Osteocyte (in vitro differentiated cells): ENCODE data around the gene ZNF24. TPM values are rescaled to one million over a fixed set of nuclear protein-coding genes. Genes with fewer than 3 reads are reported as not detected.

Source experiments
- DNase-seq: peaks from one replicate; pipeline ENCODE4 v3.0.0; 2021; ENCODE audit warnings: mixed read lengths; ENCODE audit not compliant: unreplicated experiment; ENCODE audit errors: extremely low spot score
- H3K27ac Mint-ChIP-seq: one replicate; pipeline ENCODE4 v1.8.0; 2021; ENCODE audit warnings: mild to moderate bottlenecking, mixed read lengths; ENCODE audit not compliant: unreplicated experiment
- H3K27me3 Mint-ChIP-seq: one replicate; pipeline ENCODE4 v1.8.0; 2021; ENCODE audit warnings: mixed read lengths; ENCODE audit not compliant: unreplicated experiment
- H3K36me3 Mint-ChIP-seq: one replicate; pipeline ENCODE4 v1.8.0; 2021; ENCODE audit warnings: mixed read lengths; ENCODE audit not compliant: unreplicated experiment
- H3K4me1 Mint-ChIP-seq: one replicate; pipeline ENCODE4 v1.8.0; 2021; ENCODE audit warnings: mixed read lengths; ENCODE audit not compliant: unreplicated experiment
- H3K4me3 Mint-ChIP-seq: one replicate; pipeline ENCODE4 v1.8.0; 2021; ENCODE audit warnings: mild to moderate bottlenecking, moderate library complexity, mixed read lengths; ENCODE audit not compliant: unreplicated experiment
- H3K9me3 Mint-ChIP-seq: one replicate; pipeline ENCODE4 v1.8.0; 2021; ENCODE audit warnings: mixed read lengths; ENCODE audit not compliant: unreplicated experiment
- total RNA-seq: library from RNA; stranded (reverse); gene quantifications from 2 replicates; pipeline ENCODE4 v1.2.1, GENCODE V29; 2021
- TF ChIP-seq, protein P1 (sequence below): fragments of 200-600 bp; sonication (generic); IDR thresholded peaks from 2 replicates; pipeline ENCODE4 v1.5.0; 2021; ENCODE audit warnings: antibody characterized with exemption, mild to moderate bottlenecking, moderate library complexity

Gene ZNF24
- total RNA-seq, 1 donor from 2014 or later, result 43.2 TPM

- Mint-ChIP-seq H3K4me1 (no peaks in the 10 kb centered on the region), H3K27ac (no peak overlapping the region), H3K4me3 (no peak overlapping the region), H3K27me3 (no peaks in the 10 kb centered on the region), H3K36me3 (peaks cover 43% of the 10 kb centered on the region), H3K9me3 (no peaks in the 10 kb centered on the region)
- no peak for DNase-seq
- TF ChIP-seq, protein P1, sequence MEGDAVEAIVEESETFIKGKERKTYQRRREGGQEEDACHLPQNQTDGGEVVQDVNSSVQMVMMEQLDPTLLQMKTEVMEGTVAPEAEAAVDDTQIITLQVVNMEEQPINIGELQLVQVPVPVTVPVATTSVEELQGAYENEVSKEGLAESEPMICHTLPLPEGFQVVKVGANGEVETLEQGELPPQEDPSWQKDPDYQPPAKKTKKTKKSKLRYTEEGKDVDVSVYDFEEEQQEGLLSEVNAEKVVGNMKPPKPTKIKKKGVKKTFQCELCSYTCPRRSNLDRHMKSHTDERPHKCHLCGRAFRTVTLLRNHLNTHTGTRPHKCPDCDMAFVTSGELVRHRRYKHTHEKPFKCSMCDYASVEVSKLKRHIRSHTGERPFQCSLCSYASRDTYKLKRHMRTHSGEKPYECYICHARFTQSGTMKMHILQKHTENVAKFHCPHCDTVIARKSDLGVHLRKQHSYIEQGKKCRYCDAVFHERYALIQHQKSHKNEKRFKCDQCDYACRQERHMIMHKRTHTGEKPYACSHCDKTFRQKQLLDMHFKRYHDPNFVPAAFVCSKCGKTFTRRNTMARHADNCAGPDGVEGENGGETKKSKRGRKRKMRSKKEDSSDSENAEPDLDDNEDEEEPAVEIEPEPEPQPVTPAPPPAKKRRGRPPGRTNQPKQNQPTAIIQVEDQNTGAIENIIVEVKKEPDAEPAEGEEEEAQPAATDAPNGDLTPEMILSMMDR, result no peak
These were observed 9.4 kb downstream of the ZNF24 start for GRCh38 chr18:35334821-35335220.

DNA sequence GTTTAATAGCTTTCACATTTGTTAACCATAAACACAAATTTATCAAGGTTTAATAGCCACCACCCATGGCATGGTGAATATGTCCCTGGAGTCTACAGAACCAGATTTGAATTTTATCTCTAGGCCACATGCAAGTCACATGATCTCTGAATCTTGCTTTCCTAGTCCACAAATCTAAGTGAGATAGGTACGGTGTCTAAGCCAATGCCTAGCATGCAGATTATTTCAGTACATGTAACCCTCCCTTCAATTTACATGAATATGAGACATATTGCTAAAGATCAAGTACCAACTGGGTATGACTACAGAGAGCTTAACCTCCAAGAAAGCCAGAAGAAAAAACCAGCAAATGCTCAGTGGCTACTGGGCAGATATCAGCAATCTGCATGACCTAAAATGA, 10.0 kb downstream of the ZNF24 start:
- Mint-ChIP-seq H3K9me3 (no peaks in the 10 kb centered on the region), H3K36me3 (peaks cover 37% of the 10 kb centered on the region), H3K4me1 (no peaks in the 10 kb centered on the region), H3K4me3 (no peak overlapping the region), H3K27ac (no peak overlapping the region), H3K27me3 (no peaks in the 10 kb centered on the region)
- no peak for DNase-seq
- TF ChIP-seq, protein P1, result no peak

- H3K9me3 Mint-ChIP-seq, result peaks cover 9% of the 10 kb centered on the region
- H3K4me1 Mint-ChIP-seq, result no peaks in the 10 kb centered on the region
- no peak for DNase-seq
- H3K4me3 Mint-ChIP-seq, result no peak overlapping the region
- no peaks in the 10 kb centered on the region for H3K27me3 Mint-ChIP-seq
- TF ChIP-seq, protein P1, result no peak
- H3K27ac Mint-ChIP-seq, result no peak overlapping the region
- H3K36me3 Mint-ChIP-seq, result peaks cover 21% of the 10 kb centered on the region
These were observed 12.7 kb downstream of the ZNF24 start for GRCh38 chr18:35331367-35332087.

- TF ChIP-seq, protein P1, result no peak
- H3K4me1 Mint-ChIP-seq, result no peaks in the 10 kb centered on the region
- H3K36me3 Mint-ChIP-seq, result peaks cover 9% of the 10 kb centered on the region
- H3K4me3 Mint-ChIP-seq, result no peak overlapping the region
- no peak overlapping the region for H3K27ac Mint-ChIP-seq
- no peak for DNase-seq
- H3K9me3 Mint-ChIP-seq, result peaks cover 9% of the 10 kb centered on the region
- H3K27me3 Mint-ChIP-seq, result no peaks in the 10 kb centered on the region
These were observed 15.4 kb downstream of the ZNF24 start for GRCh38 chr18:35328868-35329267.

GRCh38 chr18:35326695-35327387, 17.4 kb downstream of the ZNF24 start:
- Mint-ChIP-seq H3K4me3 (no peak overlapping the region), H3K4me1 (no peaks in the 10 kb centered on the region), H3K36me3 (peaks cover 9% of the 10 kb centered on the region), H3K27ac (no peak overlapping the region), H3K27me3 (no peaks in the 10 kb centered on the region), H3K9me3 (peaks cover 9% of the 10 kb centered on the region)
- DNase-seq, result no peak
- TF ChIP-seq, protein P1, result no peak
